HG03342 (cell line): ENCODE measurements around the gene TCF12.
"Not testable (repeated sequence)": the region's sequence is repeated elsewhere in the genome, so short reads cannot be mapped to it uniquely, and the experiment has no call there.

ENCODE experiments used
- ATAC-seq: cut with Tn5 transposase; IDR thresholded peaks from one replicate; pipeline ENCODE4 v1.9.1; 2021; ENCODE audit warnings: mild to moderate bottlenecking, moderate library complexity; ENCODE audit not compliant: unreplicated experiment

Gene TCF12

GRCh38 chr15:56972426-56972825, 54.0 kb downstream of the TCF12 start:
- ATAC-seq = no peak

- no peak for ATAC-seq
These were observed 55.0 kb downstream of the TCF12 start for GRCh38 chr15:56973463-56973862.

GRCh38 chr15:56977232-56977631, 58.8 kb downstream of the TCF12 start:
- ATAC-seq = no peak

- no peak for ATAC-seq
These were observed 60.6 kb downstream of the TCF12 start for GRCh38 chr15:56978898-56979662.

- ATAC-seq = no peak
These were observed 62.0 kb downstream of the TCF12 start for GRCh38 chr15:56980473-56980872.

GRCh38 chr15:56981160-56981559, 62.7 kb downstream of the TCF12 start:
- no peak for ATAC-seq

GRCh38 chr15:56982987-56983386, 64.5 kb downstream of the TCF12 start:
- ATAC-seq = no peak

GRCh38 chr15:56984681-56985481, 66.4 kb downstream of the TCF12 start:
- no peak for ATAC-seq

GRCh38 chr15:56985856-56986255, 67.4 kb downstream of the TCF12 start:
- no peak for ATAC-seq

- ATAC-seq = no peak
These were observed 68.8 kb downstream of the TCF12 start for GRCh38 chr15:56987286-56987685.

- no peak for ATAC-seq
These were observed 69.8 kb downstream of the TCF12 start for GRCh38 chr15:56988219-56988618.

GRCh38 chr15:56989411-56989924, 71.0 kb downstream of the TCF12 start:
- ATAC-seq = no peak

- ATAC-seq = no peak
These were observed 72.6 kb downstream of the TCF12 start for GRCh38 chr15:56991017-56991416.

- ATAC-seq = no peak
These were observed 74.3 kb downstream of the TCF12 start for GRCh38 chr15:56992725-56993124.

GRCh38 chr15:56994280-56994679, 75.8 kb downstream of the TCF12 start:
- no peak for ATAC-seq

- no peak for ATAC-seq
These were observed 77.6 kb downstream of the TCF12 start for GRCh38 chr15:56996093-56996492.

GRCh38 chr15:56996746-56997470, 78.5 kb downstream of the TCF12 start:
- ATAC-seq = no peak

GRCh38 chr15:57003418-57003817, 85.0 kb downstream of the TCF12 start:
- no peak for ATAC-seq

- ATAC-seq = no peak
These were observed 86.8 kb downstream of the TCF12 start for GRCh38 chr15:57005244-57005643.

GRCh38 chr15:57007797-57008196, 89.4 kb downstream of the TCF12 start:
- not testable (repeated sequence) for ATAC-seq

GRCh38 chr15:57010724-57011123, 92.3 kb downstream of the TCF12 start:
- no peak for ATAC-seq
